NCI-H128 (cell line): ENCODE data around the gene BHLHE23.

Source experiments
- DNase-seq: peaks from one replicate; lab custom pipeline; 2025; ENCODE audit not compliant: unreplicated experiment; lab: John Stamatoyannopoulos, UW

The BHLHE23 gene

DNA sequence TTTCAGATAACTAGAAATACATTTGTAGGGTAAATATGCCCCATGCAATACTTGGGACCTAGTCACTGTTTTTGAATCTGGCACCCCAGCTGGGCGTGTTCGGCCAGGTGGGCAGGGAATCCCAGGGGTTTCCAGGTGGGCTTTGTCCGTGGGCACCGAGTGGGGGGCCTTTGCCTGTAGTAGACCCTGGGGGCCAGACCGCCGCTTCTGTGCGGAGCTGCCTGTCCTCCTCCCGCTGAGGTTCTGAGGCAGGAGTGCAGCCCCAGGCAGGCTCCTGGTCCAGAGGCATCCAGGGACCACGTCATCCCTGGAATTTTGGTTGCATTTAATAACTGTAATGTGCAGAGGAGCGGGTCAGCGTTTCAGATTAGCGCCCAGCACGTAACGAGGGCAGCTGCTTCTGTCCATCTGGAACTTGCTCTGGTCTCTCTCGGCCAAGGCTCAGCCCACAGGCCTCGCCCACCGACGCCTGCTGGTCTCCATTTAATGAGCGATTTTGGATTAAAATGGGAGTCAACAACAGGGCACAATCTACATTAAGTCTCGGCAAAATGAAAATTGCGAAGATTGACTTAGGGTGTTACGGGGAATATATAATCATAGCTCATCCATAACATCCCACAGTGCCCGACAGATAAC, 12.8 kb downstream of the BHLHE23 start:
- no peak for DNase-seq

DNA sequence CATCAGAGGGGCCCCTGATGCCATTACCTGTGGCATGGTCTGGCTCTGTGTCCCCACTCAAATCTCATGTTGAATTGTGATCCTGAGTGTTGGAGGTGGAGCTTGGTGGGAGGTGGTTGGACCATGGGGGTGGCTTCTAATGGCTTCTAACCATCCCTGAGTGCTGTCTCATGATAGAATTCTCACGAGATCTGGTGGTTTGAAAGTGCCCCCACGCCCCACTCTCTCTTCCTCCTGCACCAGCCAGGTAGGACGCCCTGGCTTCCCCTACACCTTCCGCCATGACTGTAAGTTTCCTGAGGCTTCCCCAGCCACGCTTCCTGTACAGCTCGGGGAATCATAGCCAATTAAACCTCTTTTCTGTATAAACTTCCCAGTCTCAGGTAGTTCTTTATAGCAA, 14.9 kb downstream of the BHLHE23 start:
- DNase-seq, result no peak

DNA sequence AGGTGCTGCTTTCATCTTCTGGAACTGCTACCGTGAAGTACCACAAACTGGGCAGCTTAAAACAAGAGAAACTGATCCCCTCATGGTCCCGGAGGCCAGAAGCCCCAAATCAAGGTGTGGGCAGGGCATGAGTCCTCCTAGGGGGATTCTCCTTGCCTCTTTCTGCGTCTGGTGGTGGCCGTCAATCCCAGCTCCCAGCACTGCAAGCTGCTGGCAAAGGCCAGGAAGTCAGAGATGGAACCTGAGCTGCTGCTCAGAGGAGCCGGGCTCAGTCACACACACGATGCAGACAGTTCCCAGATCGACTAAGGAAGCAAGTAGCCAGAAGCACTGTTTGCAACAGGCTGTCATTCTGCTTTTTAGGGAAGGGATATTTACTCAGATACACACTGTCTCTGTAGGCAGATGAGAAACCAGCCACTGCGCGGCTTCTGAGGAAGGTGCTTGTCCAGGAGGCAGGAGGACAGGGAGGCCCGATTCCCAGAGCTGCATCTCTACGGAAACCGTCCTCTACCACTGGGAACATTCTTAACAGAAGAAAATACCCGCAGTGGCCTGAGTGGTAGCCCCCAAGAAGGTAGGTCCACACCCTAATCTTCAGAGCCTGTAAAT, 15.5 kb downstream of the BHLHE23 start:
- DNase-seq, result no peak

DNA sequence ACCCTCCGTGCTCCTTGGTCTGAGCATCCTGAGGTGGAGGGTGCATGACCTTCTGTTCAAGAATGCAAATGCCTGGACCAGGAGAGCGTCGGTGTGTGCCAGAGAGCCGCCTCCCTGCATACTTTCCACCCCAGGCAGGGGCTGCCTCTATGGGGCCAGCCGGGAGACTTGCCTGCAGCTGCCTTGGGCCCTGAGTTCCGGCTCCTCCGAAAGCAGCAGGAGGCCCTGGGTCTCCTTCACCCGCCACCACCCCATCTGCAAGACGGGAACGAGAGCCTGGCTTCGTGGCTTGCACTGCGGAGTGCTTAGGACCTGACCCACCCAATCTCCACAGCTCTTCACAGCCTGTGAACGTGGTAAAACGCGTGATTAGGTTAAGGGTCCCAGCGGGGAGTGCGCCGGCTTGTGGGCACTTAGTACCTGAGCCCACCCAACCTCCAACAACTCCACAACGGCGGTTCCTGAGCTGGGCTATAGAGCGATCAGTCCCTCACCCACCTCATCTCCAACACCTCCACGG, 16.4 kb downstream of the BHLHE23 start:
- DNase-seq, result no peak

DNA sequence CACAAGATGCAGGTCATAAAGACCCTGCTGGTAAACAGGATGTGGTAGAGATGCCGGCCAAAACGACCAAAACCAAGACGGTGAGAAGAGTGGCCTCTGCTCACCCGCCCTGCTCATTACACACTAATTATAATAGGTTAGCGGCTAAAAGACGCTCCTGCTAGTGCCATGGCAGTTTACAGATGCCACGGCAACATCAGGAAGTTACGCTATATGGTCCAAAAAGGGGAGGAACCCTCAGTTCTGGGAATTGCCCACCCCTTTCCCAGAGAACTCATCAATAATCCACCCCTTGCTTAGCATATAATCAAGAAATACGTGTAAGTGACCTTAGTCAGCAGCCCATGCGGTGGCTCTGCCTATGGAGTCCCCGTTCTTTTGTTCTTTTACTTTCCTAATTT, 17.6 kb downstream of the BHLHE23 start:
- DNase-seq, result no peak

DNA sequence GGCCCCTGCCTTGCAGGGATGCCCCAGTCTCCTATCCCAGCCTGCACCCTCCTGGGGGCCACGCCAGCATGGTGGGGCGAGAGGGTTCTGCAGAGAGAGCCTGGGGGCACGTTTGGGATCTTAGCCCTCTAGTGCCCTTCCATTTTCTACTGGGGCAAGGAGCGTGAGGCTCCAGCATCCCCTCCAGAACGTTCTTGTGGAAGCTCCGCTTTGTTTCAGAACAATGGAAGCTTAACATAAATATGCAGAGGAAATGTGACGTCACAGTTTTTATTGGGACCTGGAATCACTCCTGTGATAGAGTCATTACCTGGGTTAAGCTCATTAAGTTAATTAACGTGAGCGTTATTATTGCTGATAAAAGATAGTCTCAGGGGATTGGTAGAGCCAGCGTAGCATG, 19.6 kb downstream of the BHLHE23 start:
- no peak for DNase-seq

DNA sequence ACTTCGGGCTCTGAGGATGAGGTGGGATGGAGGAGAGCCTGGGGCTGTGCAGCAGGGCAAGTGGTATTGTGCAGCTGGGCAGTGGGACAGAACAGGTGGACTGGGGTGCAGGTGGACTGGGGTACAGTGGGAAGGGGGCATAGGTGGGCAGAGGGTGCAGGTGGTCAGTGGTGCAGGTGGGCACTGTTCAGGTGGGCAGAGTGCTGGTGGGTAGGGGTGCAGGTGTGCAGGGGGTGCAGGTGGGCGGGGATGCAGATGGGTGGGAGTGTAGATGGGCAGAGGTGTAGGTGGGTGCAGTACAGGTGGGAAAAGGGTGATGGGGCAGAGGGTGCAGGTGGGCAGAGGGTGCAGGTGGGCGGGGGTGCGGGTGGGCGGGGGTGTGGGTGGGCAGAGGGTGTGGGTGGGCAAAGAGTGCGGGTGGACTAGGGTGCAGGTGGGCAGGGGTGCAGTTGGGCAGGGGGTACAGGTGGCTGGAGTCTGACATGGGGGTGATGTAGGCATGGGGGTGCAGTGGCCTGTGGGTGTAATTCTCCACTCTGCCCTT, 20.4 kb downstream of the BHLHE23 start:
- no peak for DNase-seq

DNA sequence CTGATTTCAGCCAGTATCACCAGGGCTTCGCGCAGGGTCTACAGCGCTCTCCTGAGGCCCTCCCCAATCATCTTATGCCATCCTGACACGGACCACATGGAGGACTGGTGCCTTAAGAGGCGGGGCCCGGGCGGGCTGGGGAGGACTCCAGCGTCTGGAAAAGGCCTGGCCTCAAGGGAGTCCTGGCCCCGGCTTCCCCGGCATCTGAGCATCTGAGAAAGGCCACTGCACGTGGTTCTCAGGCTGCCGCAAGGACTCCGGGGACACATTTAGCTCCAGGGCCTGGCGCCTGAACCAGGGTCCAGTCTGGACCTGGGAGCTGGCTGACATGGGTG, 21.4 kb downstream of the BHLHE23 start:
- DNase-seq, result no peak

DNA sequence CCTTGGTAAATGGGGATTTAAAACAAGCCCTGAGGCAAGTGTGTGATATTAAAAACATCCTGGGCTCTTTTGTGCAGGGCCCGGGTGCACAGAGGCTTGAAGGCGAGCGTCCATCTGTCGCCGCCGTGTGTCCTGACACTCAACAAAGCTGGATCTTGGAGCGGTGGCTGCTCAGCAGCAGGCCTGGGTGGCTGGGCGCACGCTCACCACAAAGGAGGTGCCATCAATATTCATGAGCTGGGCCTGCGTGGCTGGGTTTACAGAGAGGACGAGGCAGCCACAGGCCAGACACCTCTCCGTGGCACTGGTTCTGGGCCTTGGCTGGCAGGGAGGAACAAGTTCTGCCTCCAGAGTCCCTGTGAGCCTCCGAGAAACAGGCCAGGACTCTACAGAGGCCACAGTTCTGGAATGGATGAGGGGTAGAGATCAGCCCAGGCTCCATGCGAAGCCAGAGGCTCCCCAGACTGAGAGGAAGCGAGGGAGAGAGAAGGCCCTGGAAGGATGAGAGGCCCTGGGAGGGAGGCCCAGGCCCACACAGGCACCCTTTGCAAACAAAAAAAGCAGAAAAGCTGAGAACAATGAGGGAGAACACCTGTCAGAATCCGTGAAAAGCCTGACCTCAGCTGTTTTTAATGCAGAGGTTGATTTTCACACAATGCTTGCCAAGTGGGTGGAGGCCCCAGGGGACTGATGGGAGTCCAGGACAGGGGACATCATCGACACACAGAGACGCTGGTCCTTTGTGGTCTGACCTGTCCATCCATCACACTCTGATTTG, 21.9 kb downstream of the BHLHE23 start:
- DNase-seq, result no peak

DNA sequence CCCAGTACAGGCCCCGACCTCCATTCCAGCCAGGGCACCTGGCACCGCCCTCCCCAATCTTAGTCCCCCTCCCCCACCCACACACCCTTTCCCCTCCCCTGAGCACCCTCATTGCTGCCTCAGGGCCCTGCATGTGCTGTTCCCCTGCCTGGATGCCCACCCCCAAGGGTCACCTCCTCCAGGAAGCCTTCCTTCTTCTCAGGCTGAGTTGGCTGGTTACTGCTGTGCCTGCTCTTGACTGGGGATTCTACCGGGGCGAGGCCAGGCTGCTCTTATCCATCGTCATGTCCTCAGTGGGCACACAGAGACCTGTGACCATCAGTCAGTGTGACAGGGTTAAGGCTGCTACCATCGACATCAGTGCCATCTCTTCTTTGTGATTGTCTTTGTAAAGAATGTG, 23.6 kb downstream of the BHLHE23 start:
- DNase-seq, result no peak

DNA sequence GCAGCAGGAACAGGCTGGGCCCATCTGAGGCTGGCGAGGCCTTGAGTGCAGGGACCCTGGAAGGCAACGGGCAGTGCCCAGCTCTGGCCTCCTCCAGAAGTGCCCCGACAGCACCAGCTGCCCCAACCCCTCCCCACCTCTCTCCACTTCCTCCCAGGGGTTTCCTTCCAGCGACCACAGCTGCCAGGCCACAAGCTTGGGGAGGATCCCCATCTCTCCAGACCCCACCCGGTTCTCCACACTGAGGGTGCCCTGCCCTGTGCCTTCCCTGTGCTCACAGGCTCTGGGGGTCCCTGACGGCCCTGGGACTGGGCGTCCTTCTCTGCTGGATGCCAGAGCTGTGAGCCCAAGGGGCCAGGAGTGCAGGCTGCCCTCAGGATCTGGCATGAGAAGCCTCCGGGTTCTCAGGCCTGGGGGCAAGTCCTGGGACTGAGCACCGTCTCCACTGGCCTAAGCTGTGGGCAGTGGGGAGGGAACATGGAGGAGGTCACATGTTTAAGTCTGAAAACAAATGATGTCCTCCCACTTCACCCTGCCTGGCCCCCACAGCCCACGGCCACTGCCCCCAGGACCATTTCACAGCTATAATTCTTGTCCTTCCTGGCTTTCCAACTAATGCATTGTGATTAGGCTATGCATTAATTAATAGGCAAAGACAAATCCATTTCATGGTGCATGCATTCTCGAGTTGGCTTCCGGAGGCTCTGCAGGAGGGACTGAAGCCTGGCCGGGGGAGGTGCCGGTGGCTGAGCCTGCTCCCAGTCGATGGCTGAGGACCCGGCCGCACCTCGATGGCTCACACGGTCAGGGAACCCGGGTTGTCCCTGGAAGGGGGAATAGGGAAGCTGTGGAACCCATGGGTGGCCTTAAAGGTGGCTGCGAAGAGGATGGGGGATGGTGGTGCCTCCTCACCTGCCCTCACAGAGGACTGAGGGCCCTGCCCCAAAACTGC, 24.4 kb downstream of the BHLHE23 start:
- DNase-seq, result no peak

DNA sequence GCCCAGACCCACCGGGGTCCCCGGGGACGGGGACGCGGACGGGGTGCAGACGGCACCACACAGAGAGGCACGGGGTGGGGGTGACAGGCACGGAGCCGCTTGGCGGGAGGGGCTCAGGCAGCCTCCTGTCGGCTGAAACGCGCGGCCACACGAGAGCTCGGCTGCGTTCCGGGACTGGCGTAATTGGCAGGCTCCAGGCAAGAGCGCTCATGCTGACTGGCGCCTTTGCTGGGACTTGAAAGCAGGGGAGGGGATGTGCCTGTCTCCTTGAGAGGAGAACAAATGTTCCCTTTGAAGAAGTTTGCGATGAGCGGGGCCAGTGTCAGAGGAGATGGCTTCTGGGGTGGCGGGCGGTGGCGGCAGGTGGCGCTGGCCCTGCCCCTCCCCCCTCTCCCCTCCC, 25.8 kb downstream of the BHLHE23 start:
- peak; percentile 15 for DNase-seq

DNA sequence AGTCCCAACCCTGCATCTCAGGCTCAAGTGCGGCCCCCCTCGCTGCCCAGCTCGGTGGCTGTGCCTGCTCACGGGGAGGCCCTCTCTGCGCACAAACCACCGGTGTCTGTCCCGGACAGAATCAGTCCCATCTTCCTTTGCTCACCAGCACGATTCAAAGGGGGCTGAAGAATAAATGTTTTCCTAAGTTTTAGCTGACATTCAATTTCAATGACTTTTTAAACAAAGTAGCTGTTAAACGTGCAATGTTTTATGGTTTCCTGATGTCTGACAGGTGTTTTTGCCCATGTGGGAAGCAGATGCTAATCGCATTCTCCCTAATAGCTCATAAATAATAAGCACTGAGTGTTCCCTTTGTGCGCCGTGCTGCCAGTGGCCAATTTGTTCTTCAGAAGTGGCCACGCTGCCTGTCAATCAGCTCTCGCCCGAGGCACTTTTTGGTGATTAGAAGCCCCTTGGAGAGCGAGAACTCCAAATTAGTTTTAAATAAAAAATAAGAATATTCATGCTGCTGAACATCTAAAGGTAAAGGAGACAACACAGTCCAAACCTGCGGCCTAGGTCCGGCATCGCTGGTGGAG, 26.3 kb downstream of the BHLHE23 start:
- DNase-seq, result no peak

DNA sequence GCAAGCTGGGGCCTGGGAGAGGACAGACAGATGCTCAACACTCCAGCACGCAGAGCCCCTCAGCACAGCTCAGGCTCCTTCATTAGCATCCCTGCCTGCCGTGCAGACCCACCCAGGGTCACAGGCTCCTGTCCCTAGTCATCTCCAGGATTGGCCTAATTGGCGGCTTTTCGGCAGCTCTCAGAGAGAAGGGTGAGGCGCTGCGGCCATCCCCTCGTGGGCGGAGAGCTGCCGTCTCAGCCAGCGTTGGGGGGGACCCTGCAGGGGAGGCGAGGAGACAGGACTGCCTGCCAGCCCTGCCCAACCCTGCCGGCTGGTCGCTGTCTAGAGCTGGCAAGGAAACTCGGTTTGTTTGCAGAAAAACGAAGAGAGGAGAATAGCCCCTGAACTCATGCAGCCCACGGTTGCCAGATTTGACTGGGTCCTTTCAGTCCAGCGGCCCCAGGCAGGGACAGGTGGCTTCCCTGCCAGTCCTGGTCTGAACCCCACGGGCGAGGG, 26.8 kb downstream of the BHLHE23 start:
- DNase-seq, result no peak

DNA sequence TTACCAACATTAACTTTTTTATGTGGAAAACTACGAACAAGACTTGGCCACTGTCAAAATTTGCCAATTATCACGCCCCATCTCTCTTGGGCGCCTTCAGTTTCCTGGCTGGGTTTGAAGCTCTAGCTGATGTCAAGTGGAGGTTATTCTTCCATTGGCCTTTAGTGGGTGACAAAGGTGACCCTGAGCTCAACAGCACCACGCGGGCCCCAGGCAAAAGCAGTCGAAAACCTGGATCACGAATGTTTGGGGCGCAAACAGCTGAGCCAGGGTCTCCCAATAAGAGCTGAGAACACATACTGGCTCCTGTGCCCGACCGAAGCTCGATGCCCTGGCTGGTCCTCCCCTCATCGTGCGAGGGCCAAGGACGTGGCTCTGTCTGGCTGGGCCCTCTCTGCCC, 27.5 kb downstream of the BHLHE23 start:
- DNase-seq, result no peak

DNA sequence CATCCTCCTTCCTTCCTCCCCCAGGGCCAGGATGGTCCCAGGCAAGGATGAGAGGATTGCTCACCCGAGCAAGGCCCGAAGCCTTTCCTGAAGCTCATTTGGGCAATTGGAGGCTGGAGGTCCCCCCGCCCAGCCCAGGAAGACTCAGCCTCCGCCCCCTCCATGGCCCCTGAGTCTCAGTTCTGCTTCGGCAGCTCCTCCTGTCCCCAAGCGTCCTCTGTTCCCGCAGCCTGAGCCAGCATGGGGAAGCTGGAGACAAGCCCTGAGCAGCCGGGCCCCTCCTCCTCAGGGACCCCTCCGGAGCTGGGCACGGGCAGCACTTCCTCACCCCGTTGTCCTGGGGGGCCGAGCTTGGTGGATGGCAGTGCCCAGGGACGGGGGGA, 28.2 kb downstream of the BHLHE23 start:
- DNase-seq, result no peak

DNA sequence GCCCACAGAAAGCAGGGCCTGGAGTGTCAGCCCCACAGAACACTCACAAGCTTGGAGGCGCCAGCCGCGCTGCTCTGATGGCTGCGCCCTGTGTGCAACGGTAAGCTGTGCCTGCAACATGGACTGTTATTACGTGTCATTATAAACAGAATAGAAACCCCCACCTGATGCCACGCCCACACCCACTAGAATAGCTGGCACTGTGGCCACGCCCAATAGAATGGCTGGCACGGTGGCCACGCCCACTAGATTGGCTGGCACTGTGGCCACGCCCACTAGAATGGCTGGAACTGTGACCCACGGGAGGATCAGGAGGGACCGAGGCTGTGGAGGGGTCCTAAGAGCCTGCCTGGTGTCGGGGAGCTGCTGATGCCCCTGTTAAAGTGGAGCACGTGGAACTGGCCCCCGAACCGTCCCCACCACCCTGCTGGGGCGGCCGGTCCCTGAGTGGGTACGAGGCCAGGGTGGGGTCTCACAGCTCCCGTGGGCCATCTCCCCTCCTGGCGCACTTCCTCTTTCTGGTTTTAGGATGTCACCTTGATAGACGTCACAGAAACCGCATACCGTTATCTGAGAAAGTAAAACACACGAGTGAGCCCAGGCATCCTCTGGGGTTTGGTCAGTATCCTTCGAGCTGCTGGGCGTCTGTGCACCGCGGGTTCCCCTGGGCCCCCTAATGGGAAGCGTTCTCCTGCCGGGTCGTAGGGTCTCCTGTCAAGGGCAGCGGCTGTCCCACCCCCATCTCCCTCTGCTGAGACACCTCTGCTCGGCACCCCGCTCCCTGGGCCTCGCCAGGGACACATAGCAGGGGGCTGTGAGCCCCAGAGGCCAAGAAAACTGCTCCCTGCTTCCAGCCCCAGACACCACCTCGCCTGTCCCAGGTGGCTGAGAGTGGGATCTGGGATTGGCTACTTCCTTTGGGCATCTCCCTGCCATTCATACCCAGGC, 28.9 kb downstream of the BHLHE23 start:
- no peak for DNase-seq

DNA sequence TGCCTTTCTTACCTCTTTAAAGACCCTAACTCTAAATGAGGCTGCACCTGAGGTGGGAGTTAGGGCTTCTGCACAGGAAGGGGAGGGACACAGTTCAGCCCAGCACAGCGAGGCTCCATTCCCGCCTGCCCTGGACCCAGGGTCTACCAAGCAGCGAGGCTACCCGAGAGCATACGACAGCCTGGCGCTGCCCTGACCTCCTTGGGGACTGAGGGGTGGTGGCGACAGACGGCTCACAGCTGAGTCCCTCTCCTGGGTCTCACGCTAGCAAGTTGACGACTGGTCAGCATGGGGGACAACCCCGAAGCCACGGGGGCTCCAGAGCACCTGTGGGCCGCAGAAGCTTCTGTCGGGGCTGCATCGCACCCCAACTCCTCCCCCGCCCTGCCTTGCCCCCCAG, 29.9 kb downstream of the BHLHE23 start:
- no peak for DNase-seq

DNA sequence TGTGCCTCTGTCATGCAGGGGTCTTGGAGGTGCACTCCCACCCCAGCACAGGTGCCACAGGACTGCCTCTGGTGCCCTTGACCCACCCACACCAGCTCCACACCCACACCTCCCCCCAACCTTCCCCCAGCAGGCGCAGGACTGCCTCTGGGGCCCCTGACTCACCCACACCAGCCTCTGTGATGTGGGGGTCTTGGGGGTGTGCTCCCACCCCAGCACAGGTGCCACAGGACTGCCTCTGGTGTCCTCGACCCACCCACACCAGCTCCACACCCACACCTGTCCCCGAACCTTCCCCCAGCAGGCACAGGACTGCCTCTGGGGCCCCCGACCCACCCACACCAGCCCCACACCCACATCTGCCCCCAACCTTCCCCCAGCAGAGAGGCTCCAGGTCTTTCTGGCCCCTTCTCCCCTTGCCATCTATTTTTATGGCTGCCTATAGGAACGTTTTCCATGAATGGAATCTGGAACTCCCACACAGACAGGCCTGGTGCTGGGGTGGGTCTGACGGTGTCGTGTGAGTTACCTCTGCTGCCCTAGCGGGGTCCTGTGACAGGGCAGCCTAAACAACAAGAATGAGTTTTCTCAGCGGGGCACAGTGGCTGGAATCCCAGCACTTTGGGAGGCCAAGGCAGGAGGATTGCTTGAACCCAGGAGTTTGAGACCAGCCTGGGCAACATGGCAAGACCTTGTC, 30.8 kb downstream of the BHLHE23 start:
- DNase-seq, result no peak
